Stimulated activated CD4-positive, alpha-beta T cell treated with anti-CD3 and anti-CD28 coated beads, Interleukin-2, amount 100 ng/mL, for 48 hours (primary cell): Measurements from ENCODE around the gene ZNF280A.
"Not testable (repeated sequence)": the region's sequence is repeated elsewhere in the genome, so short reads cannot be mapped to it uniquely, and the experiment has no call there.

Experiments used
- DNase-seq, 2 donors: peaks; one replicate each; pipeline ENCODE4 v3.0.0-alpha.2; 2020

The ZNF280A gene

GRCh38 chr22:22538226-22538989, 18.3 kb upstream of the ZNF280A start:
- DNase-seq, result no peak

GRCh38 chr22:22536916-22537315, 16.8 kb upstream of the ZNF280A start:
- no peak for DNase-seq

- DNase-seq, result no peak
Observed at GRCh38 chr22:22536515-22536914, 16.4 kb upstream of the ZNF280A start.

GRCh38 chr22:22535662-22536061, 15.6 kb upstream of the ZNF280A start:
- DNase-seq, result no peak

- no peak for DNase-seq
Observed at GRCh38 chr22:22534604-22535415, 14.7 kb upstream of the ZNF280A start.

- no peak for DNase-seq
Observed at GRCh38 chr22:22533863-22534262, 13.8 kb upstream of the ZNF280A start.

GRCh38 chr22:22533417-22533816, 13.3 kb upstream of the ZNF280A start:
- no peak for DNase-seq

- not testable (repeated sequence) for DNase-seq
Observed at GRCh38 chr22:22532547-22533071, 12.5 kb upstream of the ZNF280A start.

GRCh38 chr22:22531770-22532546, 11.9 kb upstream of the ZNF280A start:
- DNase-seq, result no peak

GRCh38 chr22:22528780-22529179, 8.7 kb upstream of the ZNF280A start:
- DNase-seq, result no peak

GRCh38 chr22:22527312-22527711, 7.2 kb upstream of the ZNF280A start:
- no peak for DNase-seq

GRCh38 chr22:22526125-22526912, 6.2 kb upstream of the ZNF280A start:
- no peak for DNase-seq

- DNase-seq, result no peak
Observed at GRCh38 chr22:22523494-22523893, 3.4 kb upstream of the ZNF280A start.

- DNase-seq, result no peak
Observed at GRCh38 chr22:22521631-22522030, 1.6 kb upstream of the ZNF280A start.

- no peak for DNase-seq
Observed at GRCh38 chr22:22520667-22521602, 865 bp upstream of the ZNF280A start.

GRCh38 chr22:22519591-22519990, 479 bp downstream of the ZNF280A start:
- no peak for DNase-seq

GRCh38 chr22:22516992-22517391, 3.1 kb downstream of the ZNF280A start:
- DNase-seq, result no peak

- no peak for DNase-seq
Observed at GRCh38 chr22:22515890-22516289, 4.2 kb downstream of the ZNF280A start.

GRCh38 chr22:22514431-22514830, 5.6 kb downstream of the ZNF280A start:
- DNase-seq, result not testable (repeated sequence)

- DNase-seq, result no peak
Observed at GRCh38 chr22:22513619-22514018, 6.5 kb downstream of the ZNF280A start.

GRCh38 chr22:22512951-22513350, 7.1 kb downstream of the ZNF280A start:
- no peak for DNase-seq
